BE2C (cell line): ENCODE results near the gene CXCR6.

Experiments used
- DNase-seq: peaks from one replicate; pipeline ENCODE4 v3.0.0-alpha.2; 2020
- H3K27me3 ChIP-seq: fragments of 250-450 bp; sonication (Bioruptor Pico); 2 replicates; pipeline ENCODE4 v1.5.1; 2020; ENCODE audit warnings: mild to moderate bottlenecking
- H3K36me3 ChIP-seq: fragments of 250-450 bp; sonication (Bioruptor Pico); 2 replicates; pipeline ENCODE4 v1.5.1; 2020; ENCODE audit warnings: mild to moderate bottlenecking
- H3K4me1 ChIP-seq: fragments of 250-450 bp; sonication (Bioruptor Pico); 2 replicates; pipeline ENCODE4 v1.5.1; 2020
- H3K4me3 ChIP-seq: 2 replicates; pipeline ENCODE4 v1.5.1; 2011; ENCODE audit warnings: low read depth, low read length
- H3K9me3 ChIP-seq: fragments of 250-450 bp; sonication (Bioruptor Pico); 2 replicates; pipeline ENCODE4 v1.5.1; 2020
- CTCF ChIP-seq: IDR thresholded peaks from 2 replicates; pipeline ENCODE4 v1.5.1; 2012; ENCODE audit warnings: mild to moderate bottlenecking, low read depth, low read length

Gene CXCR6

GRCh38 chr3:45969953-45970352 is 26.7 kb downstream of the CXCR6 start:
- no peak for DNase-seq
- Histone ChIP-seq H3K27me3 (no peaks in the 10 kb centered on the region), H3K36me3 (no peaks in the 10 kb centered on the region), H3K4me1 (no peaks in the 10 kb centered on the region), H3K9me3 (no peaks in the 10 kb centered on the region), H3K4me3 (no peak overlapping the region)
- no peak for TF ChIP-seq CTCF

GRCh38 chr3:45972534-45973402 is 29.5 kb downstream of the CXCR6 start:
- Histone ChIP-seq H3K36me3 (no peaks in the 10 kb centered on the region), H3K4me3 (no peak overlapping the region), H3K4me1 (no peaks in the 10 kb centered on the region), H3K9me3 (no peaks in the 10 kb centered on the region), H3K27me3 (no peaks in the 10 kb centered on the region)
- DNase-seq: no peak
- TF ChIP-seq CTCF: no peak

GRCh38 chr3:45974686-45975085 is 31.4 kb downstream of the CXCR6 start:
- no peak for DNase-seq
- H3K4me1 ChIP-seq: no peaks in the 10 kb centered on the region
- no peaks in the 10 kb centered on the region for H3K9me3 ChIP-seq
- no peaks in the 10 kb centered on the region for H3K36me3 ChIP-seq
- no peak for TF ChIP-seq CTCF
- no peak overlapping the region for H3K4me3 ChIP-seq
- no peaks in the 10 kb centered on the region for H3K27me3 ChIP-seq

- no peak for TF ChIP-seq CTCF
- H3K36me3 ChIP-seq: no peaks in the 10 kb centered on the region
- no peaks in the 10 kb centered on the region for H3K9me3 ChIP-seq
- H3K4me1 ChIP-seq: no peaks in the 10 kb centered on the region
- H3K4me3 ChIP-seq: no peak overlapping the region
- no peaks in the 10 kb centered on the region for H3K27me3 ChIP-seq
- no peak for DNase-seq
Measured at GRCh38 chr3:45975686-45976085, 32.4 kb downstream of the CXCR6 start.

- H3K4me1 ChIP-seq: no peaks in the 10 kb centered on the region
- no peak for DNase-seq
- H3K27me3 ChIP-seq: no peaks in the 10 kb centered on the region
- no peaks in the 10 kb centered on the region for H3K36me3 ChIP-seq
- H3K4me3 ChIP-seq: no peak overlapping the region
- no peak for TF ChIP-seq CTCF
- H3K9me3 ChIP-seq: no peaks in the 10 kb centered on the region
Measured at GRCh38 chr3:45976191-45977091, 33.2 kb downstream of the CXCR6 start.
